IPS-18c (cell line): ENCODE data around the gene FLCN.
"Not testable (repeated sequence)": the region's sequence is repeated elsewhere in the genome, so short reads cannot be mapped to it uniquely, and the experiment has no call there.

Experiments
- H3K4me3 ChIP-seq: 2 replicates; pipeline ENCODE4 v1.7.0; 2013; ENCODE audit warnings: low read depth, mild to moderate bottlenecking, low read length, moderate library complexity; ENCODE audit not compliant: insufficient read depth
- H3K9me3 ChIP-seq: one replicate; pipeline ENCODE4 v1.6.1; 2013; ENCODE audit warnings: mild to moderate bottlenecking, low read length, moderate library complexity; ENCODE audit not compliant: control insufficient read depth, insufficient read depth

FLCN gene

GRCh38 chr17:17201271-17201670 lies 35.7 kb downstream of the FLCN start:
- Histone ChIP-seq H3K9me3 (no peaks in the 10 kb centered on the region), H3K4me3 (no peak overlapping the region)

GRCh38 chr17:17200831-17201230 lies 36.1 kb downstream of the FLCN start:
- Histone ChIP-seq H3K9me3 (no peaks in the 10 kb centered on the region), H3K4me3 (no peak overlapping the region)

GRCh38 chr17:17200311-17200710 lies 36.7 kb downstream of the FLCN start:
- Histone ChIP-seq H3K9me3 (no peaks in the 10 kb centered on the region), H3K4me3 (no peak overlapping the region)

- no peak overlapping the region for H3K4me3 ChIP-seq
- no peaks in the 10 kb centered on the region for H3K9me3 ChIP-seq
Observed at GRCh38 chr17:17198281-17198680, 38.7 kb downstream of the FLCN start.

GRCh38 chr17:17196776-17197175 lies 40.2 kb downstream of the FLCN start:
- Histone ChIP-seq H3K4me3 (no peak overlapping the region), H3K9me3 (no peaks in the 10 kb centered on the region)

GRCh38 chr17:17195466-17195865 lies 41.5 kb downstream of the FLCN start:
- H3K4me3 ChIP-seq, H3K9me3 ChIP-seq: not testable (repeated sequence)

- no peak overlapping the region for H3K4me3 ChIP-seq
- no peaks in the 10 kb centered on the region for H3K9me3 ChIP-seq
Observed at GRCh38 chr17:17191961-17192381, 45.0 kb downstream of the FLCN start.

GRCh38 chr17:17191346-17191792 lies 45.6 kb downstream of the FLCN start:
- Histone ChIP-seq H3K9me3 (no peaks in the 10 kb centered on the region), H3K4me3 (no peak overlapping the region)

GRCh38 chr17:17190188-17190587 lies 46.8 kb downstream of the FLCN start:
- Histone ChIP-seq H3K9me3 (no peaks in the 10 kb centered on the region), H3K4me3 (no peak overlapping the region)

- Histone ChIP-seq H3K4me3 (no peak overlapping the region), H3K9me3 (no peaks in the 10 kb centered on the region)
Observed at GRCh38 chr17:17189559-17189958, 47.4 kb downstream of the FLCN start.

- no peak overlapping the region for H3K4me3 ChIP-seq
- H3K9me3 ChIP-seq = no peaks in the 10 kb centered on the region
Observed at GRCh38 chr17:17188586-17188985, 48.4 kb downstream of the FLCN start.

- Histone ChIP-seq H3K9me3 (no peaks in the 10 kb centered on the region), H3K4me3 (no peak overlapping the region)
Observed at GRCh38 chr17:17186551-17187505, 50.1 kb downstream of the FLCN start.

GRCh38 chr17:17186051-17186450 lies 50.9 kb downstream of the FLCN start:
- no peaks in the 10 kb centered on the region for H3K9me3 ChIP-seq
- H3K4me3 ChIP-seq = no peak overlapping the region

GRCh38 chr17:17184985-17185757 lies 51.8 kb downstream of the FLCN start:
- H3K4me3 ChIP-seq, H3K9me3 ChIP-seq: not testable (repeated sequence)

GRCh38 chr17:17183744-17184143 lies 53.2 kb downstream of the FLCN start:
- no peak overlapping the region for H3K4me3 ChIP-seq
- H3K9me3 ChIP-seq = no peaks in the 10 kb centered on the region

- H3K9me3 ChIP-seq = no peaks in the 10 kb centered on the region
- no peak overlapping the region for H3K4me3 ChIP-seq
Observed at GRCh38 chr17:17182598-17183136, 54.3 kb downstream of the FLCN start.

GRCh38 chr17:17181666-17182597 lies 55.0 kb downstream of the FLCN start:
- Histone ChIP-seq H3K9me3 (no peaks in the 10 kb centered on the region), H3K4me3 (no peak overlapping the region)
